Subcutaneous adipose tissue (tissue), 4 donors: Measurements from ENCODE around the gene GIPC2. TPM values are rescaled to one million over a fixed set of nuclear protein-coding genes. Genes with fewer than 3 reads are reported as not detected.

Experiments
- CTCF ChIP-seq: fragments of 450-650 bp; IDR thresholded peaks from one replicate; pipeline ENCODE4 v1.5.1; 2016; ENCODE audit warnings: low read depth, mild to moderate bottlenecking, control low read depth, antibody characterized with exemption, moderate library complexity
- total RNA-seq, 4 donors: library from RNA; depleted of rRNA; stranded (reverse); fragments of >200 nt; gene quantifications; one replicate each; pipeline ENCODE4 v1.1.0, GENCODE V29; 2016

GIPC2 gene
- total RNA-seq, 4 donors from 2014 or later = 1.7 to 9.4 (median 3.8) TPM

- no peak for TF ChIP-seq CTCF
Observed at GRCh38 chr1:78096976-78097375, 51.2 kb downstream of the GIPC2 start.

- no peak for TF ChIP-seq CTCF
Observed at GRCh38 chr1:78101051-78101450, 55.3 kb downstream of the GIPC2 start.

- no peak for TF ChIP-seq CTCF
Observed at GRCh38 chr1:78101514-78101913, 55.7 kb downstream of the GIPC2 start.

- no peak for TF ChIP-seq CTCF
Observed at GRCh38 chr1:78102082-78102481, 56.3 kb downstream of the GIPC2 start.

- TF ChIP-seq CTCF = no peak
Observed at GRCh38 chr1:78102916-78103315, 57.1 kb downstream of the GIPC2 start.

GRCh38 chr1:78104322-78104721 is 58.6 kb downstream of the GIPC2 start:
- no peak for TF ChIP-seq CTCF

GRCh38 chr1:78113156-78113916 is 67.6 kb downstream of the GIPC2 start:
- TF ChIP-seq CTCF = no peak
